CD4-positive, alpha-beta memory T cell (primary cell): ENCODE measurements around the gene ADCY5. TPM values are rescaled to one million over a fixed set of nuclear protein-coding genes. Genes with fewer than 3 reads are reported as not detected.

Experiments
- CTCF ChIA-PET: fragments of 350-600 bp; sonication (Branson Sonifier 250); formaldehyde crosslinking; loops from one replicate; lab custom pipeline; 2021; ENCODE audit warnings: inconsistent platforms; ENCODE audit not compliant: partially characterized antibody; lab: Charles Lee
- POLR2A ChIA-PET: fragments of 350-600 bp; sonication (Branson Sonifier 250); formaldehyde crosslinking; loops from one replicate; lab custom pipeline; 2021; ENCODE audit not compliant: partially characterized antibody; lab: Charles Lee
- DNase-seq, 5 donors: peaks; one replicate each; pipeline versions ENCODE4 v3.0.0 to v3.0.0-alpha.2; 2020 to 2022; ENCODE audit warnings: mixed read lengths in 1 of 5
- H3K27ac ChIP-seq: one replicate; pipeline ENCODE4 v1.7.0; 2013; ENCODE audit warnings: low read depth, low read length
- H3K27me3 ChIP-seq: 2 replicates; pipeline ENCODE4 v1.7.0; 2013; ENCODE audit warnings: mild to moderate bottlenecking, low read length, moderate library complexity; ENCODE audit not compliant: insufficient read depth
- H3K36me3 ChIP-seq: 2 replicates; pipeline ENCODE4 v1.7.0; 2013; ENCODE audit warnings: mild to moderate bottlenecking, low read length, moderate library complexity; ENCODE audit not compliant: insufficient read depth
- H3K4me1 ChIP-seq: 2 replicates; pipeline ENCODE4 v1.7.0; 2013; ENCODE audit warnings: mild to moderate bottlenecking, low read length, moderate library complexity; ENCODE audit not compliant: insufficient read depth
- H3K4me3 ChIP-seq, 2 donors: one replicate each; pipeline ENCODE4 v1.7.0; 2013; ENCODE audit warnings: low read length in 2 of 2, mild to moderate bottlenecking in 1 of 2
- H3K9me3 ChIP-seq, 2 donors: one replicate each; pipeline ENCODE4 v1.7.0; 2013; ENCODE audit warnings: low read length in 2 of 2, control low read depth in 1 of 2; ENCODE audit not compliant: control insufficient read depth in 1 of 2
- H3K27ac Mint-ChIP-seq, 7 donors: one replicate each; pipeline ENCODE4 v1.8.0; 2020 to 2021; ENCODE audit warnings: mixed read lengths in 7 of 7, mild to moderate bottlenecking in 6 of 7, inconsistent platforms in 3 of 7, moderate library complexity in 3 of 7
- H3K27me3 Mint-ChIP-seq, 2 donors: one replicate each; pipeline ENCODE4 v1.8.0; 2020 to 2021; ENCODE audit warnings: mixed read lengths in 2 of 2
- H3K36me3 Mint-ChIP-seq, 2 donors: one replicate each; pipeline ENCODE4 v1.8.0; 2020 to 2021; ENCODE audit warnings: mixed read lengths in 2 of 2, inconsistent platforms in 1 of 2, mild to moderate bottlenecking in 1 of 2
- H3K4me1 Mint-ChIP-seq, 4 donors: one replicate each; pipeline ENCODE4 v1.8.0; 2020 to 2021; ENCODE audit warnings: mixed read lengths in 4 of 4, mild to moderate bottlenecking in 1 of 4
- H3K4me3 Mint-ChIP-seq, 8 donors: one replicate each; pipeline ENCODE4 v1.8.0; 2020 to 2021; ENCODE audit warnings: mixed read lengths in 8 of 8, mild to moderate bottlenecking in 7 of 8, moderate library complexity in 6 of 8, inconsistent platforms in 3 of 8
- H3K9me3 Mint-ChIP-seq, 8 donors: one replicate each; pipeline ENCODE4 v1.8.0; 2020 to 2021; ENCODE audit warnings: mixed read lengths in 8 of 8, mild to moderate bottlenecking in 5 of 8, inconsistent platforms in 3 of 8, moderate library complexity in 1 of 8
- intact Hi-C: fragments of 100-400 bp; cut with micrococcal nuclease; formaldehyde crosslinking; loops from one replicate; pipeline ENCODE4 v1.15.1; 2023
- polyA plus RNA-seq, 2 donors: library from polyadenylated mRNA; unstranded; fragments of 300-500 nt; fragmentation: Illumina TruSeq; gene quantifications; one replicate each; pipeline ENCODE4 v1.2.3, GENCODE V29; 2021
- total RNA-seq, 2 experiments: library from RNA; stranded (reverse); gene quantifications; one replicate each; pipeline ENCODE4 v1.2.3, GENCODE V29; 2021

The ADCY5 gene
- total and polyA plus RNA-seq, 4 experiments from 2014 or later: 0.11 TPM; not detected in 3

DNA sequence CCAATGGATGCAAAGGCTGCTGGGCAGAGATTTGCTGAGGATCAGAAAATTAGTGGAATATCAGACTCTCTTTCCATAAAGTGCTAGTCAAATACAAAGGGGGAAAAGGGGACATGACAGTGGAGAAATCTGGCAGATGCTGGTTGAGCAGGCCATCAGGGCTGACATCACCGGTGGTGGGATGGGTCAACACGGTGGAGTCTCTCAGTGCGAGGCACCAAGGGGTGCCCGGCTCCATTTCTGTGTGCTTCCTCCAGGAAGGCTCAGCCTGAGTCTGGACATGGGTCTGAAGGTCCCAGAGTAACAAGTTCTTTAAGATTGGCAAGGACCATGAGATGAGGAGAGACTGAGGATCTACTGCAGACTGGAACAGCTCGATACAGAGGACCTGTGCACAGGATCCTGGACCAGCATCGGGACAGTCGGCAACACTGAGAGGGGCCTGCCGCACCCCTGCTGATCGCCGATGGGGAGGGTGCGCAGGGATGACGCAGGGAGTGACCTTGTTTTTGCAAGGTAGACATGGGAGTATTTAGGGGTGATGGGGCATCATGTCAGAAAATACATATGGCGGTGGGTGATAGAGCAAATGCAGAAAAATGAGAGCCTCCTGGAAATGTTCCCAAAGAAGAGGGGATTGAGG, 154.5 kb downstream of the ADCY5 start:
- no peaks in the 10 kb centered on the region for H3K27me3 ChIP-seq
- H3K36me3 ChIP-seq: no peaks in the 10 kb centered on the region
- no peak overlapping the region for H3K27ac Mint-ChIP-seq
- POLR2A ChIA-PET: no interaction called here
- no peak overlapping the region for H3K4me3 ChIP-seq
- no peak overlapping the region for H3K4me3 Mint-ChIP-seq
- CTCF ChIA-PET: no interaction called here
- H3K4me1 ChIP-seq: no peaks in the 10 kb centered on the region
- no peaks in the 10 kb centered on the region for H3K4me1 Mint-ChIP-seq
- peaks cover 0 to 2% (median 0%) of the 10 kb centered on the region in 8 donors for H3K9me3 Mint-ChIP-seq
- peaks cover 3 to 8% of the 10 kb centered on the region in 2 donors for H3K27me3 Mint-ChIP-seq
- no peak overlapping the region for H3K27ac ChIP-seq
- no peak for DNase-seq
- no peaks in the 10 kb centered on the region for H3K36me3 Mint-ChIP-seq
- no peaks in the 10 kb centered on the region for H3K9me3 ChIP-seq
- intact Hi-C loops: no loop called here

DNA sequence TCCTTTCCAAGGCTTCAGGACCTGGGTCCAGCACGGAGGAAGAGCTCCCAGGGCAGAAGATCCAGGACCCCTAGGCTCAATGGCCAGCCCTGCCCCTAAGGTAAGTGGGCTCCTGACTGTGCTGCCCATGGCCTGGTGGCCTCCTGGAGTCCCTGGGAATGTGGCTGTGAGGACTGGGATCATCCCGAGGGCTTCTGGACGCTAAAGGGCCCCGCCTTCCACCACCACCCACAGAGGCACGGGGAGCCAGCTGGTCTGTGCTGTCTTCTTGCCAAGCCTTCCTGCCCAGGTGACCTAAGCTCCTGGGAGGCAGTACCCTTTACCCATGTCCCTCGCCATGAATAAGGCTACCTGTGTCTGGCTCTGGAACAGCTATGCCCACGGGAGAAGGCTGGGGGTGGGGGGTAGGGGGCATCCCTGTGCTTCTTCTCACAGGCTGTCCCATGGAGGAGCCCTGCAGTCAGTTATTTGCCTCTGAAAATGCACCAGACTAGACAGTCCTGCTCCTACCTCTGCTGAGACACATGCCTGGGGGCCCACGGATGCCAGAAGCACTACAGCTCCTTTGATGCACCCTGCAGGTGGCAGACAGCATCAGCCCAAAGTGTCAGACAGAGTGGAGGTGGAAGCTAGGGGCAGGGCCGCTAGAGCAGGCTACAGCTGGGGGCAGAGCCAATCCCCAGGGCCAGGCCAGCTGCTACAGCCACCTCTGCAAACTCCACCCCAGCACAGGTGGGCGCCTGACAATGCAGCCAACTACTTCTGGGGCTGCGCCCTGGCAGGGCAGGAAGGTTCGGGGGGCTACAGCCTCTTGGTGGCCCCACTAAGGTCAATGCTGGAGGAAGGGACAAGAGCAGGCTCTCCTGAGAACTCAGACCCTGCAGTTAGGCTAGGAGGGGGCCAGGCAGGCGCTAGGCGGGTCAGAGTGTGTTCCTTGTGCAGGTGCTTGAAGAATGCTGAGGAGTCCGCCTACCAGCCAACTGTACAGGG, 156.3 kb downstream of the ADCY5 start:
- ChIA-PET CTCF (no interaction called here), POLR2A (no interaction called here)
- Histone ChIP-seq H3K27me3 (no peaks in the 10 kb centered on the region), H3K4me1 (no peaks in the 10 kb centered on the region), H3K27ac (no peak overlapping the region), H3K4me3 (no peak overlapping the region), H3K36me3 (no peaks in the 10 kb centered on the region), H3K9me3 (no peaks in the 10 kb centered on the region)
- intact Hi-C loops: no loop called here
- Mint-ChIP-seq H3K9me3 (peaks cover 0 to 2% (median 0%) of the 10 kb centered on the region in 8 donors), H3K4me3 (no peak overlapping the region), H3K4me1 (no peaks in the 10 kb centered on the region), H3K36me3 (no peaks in the 10 kb centered on the region), H3K27ac (no peak overlapping the region), H3K27me3 (peaks cover 3 to 8% of the 10 kb centered on the region in 2 donors)
- DNase-seq: no peak

DNA sequence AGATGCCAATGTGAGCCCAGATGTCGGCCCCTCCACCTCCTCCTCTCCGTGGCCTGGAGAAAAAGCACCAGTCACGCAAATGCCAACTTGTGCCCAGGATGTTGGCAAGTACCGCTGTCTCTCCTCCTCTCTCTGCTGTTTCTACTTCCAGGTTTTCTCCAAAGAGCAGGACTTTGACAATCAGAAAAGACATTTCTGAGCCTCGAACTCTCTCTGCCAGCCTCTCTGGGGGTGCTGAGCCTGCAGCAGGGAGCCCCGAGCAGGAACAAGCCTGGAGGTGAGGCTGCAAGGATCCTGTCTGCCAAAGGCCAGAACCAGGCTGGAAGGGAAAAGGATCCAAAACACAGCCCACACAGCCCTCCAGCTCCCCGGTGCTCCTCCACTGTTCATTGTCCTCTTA, 157.5 kb downstream of the ADCY5 start:
- CTCF ChIA-PET: no interaction called here
- no peaks in the 10 kb centered on the region for H3K4me1 Mint-ChIP-seq
- DNase-seq: no peak
- H3K27ac Mint-ChIP-seq: no peak overlapping the region
- peaks cover 0 to 2% (median 0%) of the 10 kb centered on the region in 8 donors for H3K9me3 Mint-ChIP-seq
- no peaks in the 10 kb centered on the region for H3K36me3 Mint-ChIP-seq
- H3K4me3 Mint-ChIP-seq: no peak overlapping the region
- Histone ChIP-seq H3K27me3 (no peaks in the 10 kb centered on the region), H3K4me1 (no peaks in the 10 kb centered on the region), H3K4me3 (no peak overlapping the region), H3K27ac (no peak overlapping the region), H3K36me3 (no peaks in the 10 kb centered on the region), H3K9me3 (no peaks in the 10 kb centered on the region)
- H3K27me3 Mint-ChIP-seq: peaks cover 3 to 8% of the 10 kb centered on the region in 2 donors
- intact Hi-C loops: no loop called here
- POLR2A ChIA-PET: no interaction called here

DNA sequence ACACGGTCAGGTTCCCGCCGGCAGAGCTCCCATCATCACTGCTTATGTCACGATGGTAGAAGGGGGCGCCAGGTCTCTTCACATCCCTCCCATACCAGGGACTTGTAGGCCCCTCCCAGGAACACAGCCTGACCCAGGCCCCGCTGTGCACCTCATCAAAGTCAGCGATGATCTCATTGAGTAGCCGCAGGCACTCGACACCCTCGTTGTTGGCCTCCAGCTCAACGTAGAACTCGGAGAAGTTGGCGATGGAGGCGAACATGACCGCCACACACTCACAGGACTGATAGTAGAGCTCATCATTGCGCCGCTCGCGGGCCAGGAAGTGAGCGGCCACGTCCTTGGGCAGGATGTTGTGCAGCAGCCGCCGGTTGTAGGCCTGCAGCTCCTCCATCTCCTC, 157.9 kb downstream of the ADCY5 start:
- CTCF ChIA-PET: no interaction called here
- H3K36me3 Mint-ChIP-seq: no peaks in the 10 kb centered on the region
- H3K9me3 ChIP-seq: no peaks in the 10 kb centered on the region
- H3K27me3 Mint-ChIP-seq: peaks cover 3 to 6% of the 10 kb centered on the region in 2 donors
- peaks cover 0 to 2% (median 0%) of the 10 kb centered on the region in 8 donors for H3K9me3 Mint-ChIP-seq
- POLR2A ChIA-PET: no interaction called here
- H3K27me3 ChIP-seq: no peaks in the 10 kb centered on the region
- no peak overlapping the region for H3K4me3 Mint-ChIP-seq
- intact Hi-C loops: no loop called here
- no peaks in the 10 kb centered on the region for H3K4me1 ChIP-seq
- no peak for DNase-seq
- no peak overlapping the region for H3K4me3 ChIP-seq
- no peak overlapping the region for H3K27ac ChIP-seq
- no peaks in the 10 kb centered on the region for H3K4me1 Mint-ChIP-seq
- no peak overlapping the region for H3K27ac Mint-ChIP-seq
- H3K36me3 ChIP-seq: no peaks in the 10 kb centered on the region

DNA sequence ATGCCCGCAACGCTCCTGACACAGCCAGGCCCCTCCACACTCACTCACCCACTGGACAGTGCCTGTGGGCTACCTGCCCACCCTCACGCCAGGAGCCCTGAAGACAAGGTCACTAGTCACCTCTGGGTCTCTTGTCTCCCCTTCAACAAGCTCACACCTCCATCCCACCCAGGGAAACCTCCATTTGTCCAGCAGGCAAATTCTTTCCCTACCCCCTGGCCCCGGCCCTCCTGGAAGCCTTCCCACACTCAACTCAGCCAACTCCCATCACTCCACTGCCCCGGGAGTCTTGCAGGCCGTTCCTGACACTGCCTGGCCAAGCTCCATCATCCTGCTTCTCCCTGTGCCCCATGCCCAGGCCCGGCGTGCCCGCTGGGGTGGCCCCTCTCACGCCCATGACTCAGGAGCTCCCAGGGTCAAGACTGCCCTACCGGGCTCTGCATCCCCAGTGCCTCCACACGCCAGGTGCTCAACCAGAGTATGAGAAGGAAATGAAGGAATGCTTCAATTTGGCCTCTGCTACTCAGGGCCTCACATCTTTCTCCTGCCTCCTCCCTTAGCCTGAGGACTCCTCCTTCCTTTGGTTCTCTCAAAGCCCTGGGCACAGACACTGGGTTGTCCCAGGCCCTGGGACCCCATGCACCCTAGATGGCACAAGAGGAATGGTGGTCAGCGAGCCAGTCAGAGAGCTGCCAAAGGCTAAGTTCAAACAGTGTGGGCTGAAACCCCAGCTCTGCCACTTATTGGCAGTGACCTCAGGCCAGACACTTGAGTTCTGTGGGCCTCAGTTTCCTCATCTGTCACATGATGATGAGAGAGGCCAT, 158.6 kb downstream of the ADCY5 start:
- H3K36me3 ChIP-seq: no peaks in the 10 kb centered on the region
- no peaks in the 10 kb centered on the region for H3K27me3 ChIP-seq
- no peak overlapping the region for H3K27ac ChIP-seq
- Mint-ChIP-seq H3K36me3 (no peaks in the 10 kb centered on the region), H3K9me3 (peaks cover 0 to 2% (median 0%) of the 10 kb centered on the region in 8 donors), H3K4me1 (no peaks in the 10 kb centered on the region), H3K27me3 (peaks cover 3 to 6% of the 10 kb centered on the region in 2 donors), H3K27ac (no peak overlapping the region), H3K4me3 (no peak overlapping the region)
- ChIA-PET CTCF (no interaction called here), POLR2A (no interaction called here)
- H3K4me3 ChIP-seq: no peak overlapping the region
- no peak for DNase-seq
- H3K4me1 ChIP-seq: no peaks in the 10 kb centered on the region
- intact Hi-C loops: no loop called here
- H3K9me3 ChIP-seq: no peaks in the 10 kb centered on the region

DNA sequence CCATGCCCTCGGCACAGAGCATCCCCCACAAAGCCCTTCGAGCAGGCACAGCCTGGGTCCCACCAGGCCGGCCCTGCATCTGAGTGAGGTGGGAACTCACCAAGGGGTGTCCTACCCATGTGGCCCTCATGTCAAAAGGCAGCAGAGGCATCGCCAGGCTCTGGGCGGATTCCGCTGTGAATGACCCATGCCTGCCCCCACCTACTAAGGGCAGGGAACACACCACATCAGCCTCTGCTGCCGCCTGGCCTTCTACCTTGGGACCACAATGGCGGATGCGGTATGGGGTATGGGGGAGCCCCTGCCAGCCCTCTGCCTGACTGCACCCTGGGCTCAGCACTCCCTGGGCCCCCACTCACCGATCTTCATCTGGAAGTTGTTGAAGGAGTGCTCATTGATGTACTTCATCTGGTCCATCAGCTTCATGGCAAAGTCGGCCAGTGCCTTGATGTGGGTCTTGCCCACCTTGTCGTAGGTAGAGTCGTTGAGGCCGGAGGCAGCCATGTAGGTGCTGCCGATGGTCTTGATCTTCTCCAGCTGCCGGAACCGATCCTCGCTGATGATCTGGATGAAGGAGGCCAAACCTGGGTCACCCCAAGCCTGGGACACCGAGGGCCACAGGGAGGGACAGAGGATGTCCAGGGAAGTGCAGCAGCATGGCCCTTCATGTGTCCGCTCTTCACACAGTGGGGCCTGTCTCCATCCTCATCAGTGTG, 159.3 kb downstream of the ADCY5 start:
- intact Hi-C loops: no loop called here
- Histone ChIP-seq H3K9me3 (no peaks in the 10 kb centered on the region), H3K27me3 (no peaks in the 10 kb centered on the region), H3K36me3 (no peaks in the 10 kb centered on the region), H3K27ac (no peak overlapping the region), H3K4me1 (no peaks in the 10 kb centered on the region), H3K4me3 (no peak overlapping the region)
- no peak overlapping the region for H3K4me3 Mint-ChIP-seq
- peaks cover 0 to 2% (median 0%) of the 10 kb centered on the region in 8 donors for H3K9me3 Mint-ChIP-seq
- DNase-seq: no peak
- ChIA-PET CTCF (no interaction called here), POLR2A (no interaction called here)
- H3K36me3 Mint-ChIP-seq: no peaks in the 10 kb centered on the region
- no peaks in the 10 kb centered on the region for H3K4me1 Mint-ChIP-seq
- H3K27ac Mint-ChIP-seq: no peak overlapping the region
- peaks cover 2 to 3% of the 10 kb centered on the region in 2 donors for H3K27me3 Mint-ChIP-seq
